GM23338 (cell line): Measurements from ENCODE around the gene MPPE1.

Experiments
- CTCF ChIP-seq, 2 experiments: fragments of 200-600 bp in 1 of 2; sonication (generic) in 1 of 2; conservative IDR thresholded peaks; 2 replicates each; pipeline versions ENCODE4 v1.5.1 to v1.6.1; 2016 to 2017; ENCODE audit warnings: antibody characterized with exemption in 2 of 2, low read depth in 2 of 2, mild to moderate bottlenecking in 2 of 2, moderate library complexity in 1 of 2
- EZH2 ChIP-seq: fragments of 200-600 bp; sonication (generic); IDR thresholded peaks from one replicate; pipeline ENCODE4 v1.8.0; 2017; ENCODE audit warnings: antibody characterized with exemption, mild to moderate bottlenecking, low read depth; ENCODE audit not compliant: unreplicated experiment

DNA sequence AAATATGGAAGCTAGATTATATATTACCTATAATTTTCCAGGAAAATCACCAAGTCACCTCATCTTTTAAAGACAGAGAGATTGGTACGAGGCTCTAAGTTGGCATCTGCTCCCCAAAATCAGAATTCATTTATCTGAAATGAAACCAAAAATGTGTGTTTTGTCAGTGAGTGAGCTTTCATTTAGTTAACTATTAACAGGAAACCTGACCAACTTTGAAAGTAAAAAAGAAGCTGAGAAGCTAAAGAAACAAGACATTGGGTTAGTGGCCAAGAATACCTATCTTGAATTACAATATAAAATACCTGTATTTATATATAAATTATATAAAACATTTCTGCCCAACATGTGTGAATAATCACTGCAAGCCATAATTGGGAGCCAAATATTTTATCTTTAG, 1.9 kb downstream of the MPPE1 start:
- TF ChIP-seq CTCF (conservative IDR thresholded peaks at IDR 0.05; ENCODE audit: low read depth in 2 of 2), result no peak
- TF ChIP-seq EZH2, result no peak
